Measurements from ENCODE around the gene LRSAM1.
A peak's percentile ranks its signal among the peaks of the same experiment; 100 is the strongest.

LRSAM1 gene

GRCh38 chr9:127450830-127451607 lies at the start of gene LRSAM1, which contains the start of gene RPL12:
Gene LRSAM1 (plus strand): TSS chr9:127451510. CDS start chr9:127454528, 3,018 bp downstream.
Gene RPL12 (minus strand): TSS chr9:127451406. CDS start chr9:127451317, 89 bp downstream.
- Histone ChIP-seq H3K4me1 (ENCODE audit: control insufficient read depth, insufficient read depth, low read length, unreplicated experiment) (peaks cover 22% of the 10 kb centered on the region), H3K27ac (ENCODE audit: low read depth, low read length) (peak within 1 kb of the TSS; percentile 66), H3K4me3 (ENCODE audit: low read depth, low read length) (peak within 1 kb of the TSS; percentile 93), H2AFZ (ENCODE audit: low read length, unreplicated experiment) (peak within 1 kb of the TSS; percentile 88), H3K79me2 (ENCODE audit: control insufficient read depth, insufficient read depth, low read length, unreplicated experiment) (peaks cover 50% of the 10 kb centered on the region), H3K27me3 (ENCODE audit: insufficient read depth, low read length) (no peaks in the 10 kb centered on the region), H3K36me3 (ENCODE audit: insufficient read depth, low read length) (peaks cover 50% of the 10 kb centered on the region)

DNA sequence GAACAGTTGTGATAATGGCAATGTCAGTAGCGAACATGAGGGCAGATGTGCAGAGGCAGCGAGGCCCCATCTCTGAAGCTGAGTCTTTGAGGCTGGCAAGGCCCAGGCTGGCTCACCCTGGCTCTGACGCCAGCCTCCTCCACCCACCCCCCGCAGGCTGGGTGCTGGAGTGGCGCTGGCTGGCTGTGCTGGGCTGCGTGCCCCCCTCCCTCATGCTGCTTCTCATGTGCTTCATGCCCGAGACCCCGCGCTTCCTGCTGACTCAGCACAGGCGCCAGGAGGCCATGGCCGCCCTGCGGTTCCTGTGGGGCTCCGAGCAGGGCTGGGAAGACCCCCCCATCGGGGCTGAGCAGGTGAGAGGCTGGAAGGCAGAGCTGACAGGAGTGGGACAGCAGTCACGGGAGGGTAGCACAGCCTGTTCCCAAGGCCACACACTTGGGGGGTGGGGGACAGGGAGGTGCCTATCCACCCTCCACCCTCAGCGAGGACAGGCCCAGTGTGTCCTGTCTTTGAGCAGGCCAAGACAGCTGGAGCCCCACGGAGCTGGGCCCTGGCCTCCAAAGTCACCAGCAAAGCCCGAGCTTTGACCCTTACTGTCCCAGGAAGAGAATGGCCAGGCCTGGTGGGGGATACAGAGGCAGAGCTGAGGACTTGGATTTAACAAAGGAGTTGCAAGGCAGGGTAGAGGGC lies 48.8 kb upstream of the LRSAM1 start:
- no peaks in the 10 kb centered on the region for H3K36me3 ChIP-seq (ENCODE audit: insufficient read depth, low read length)
- H2AFZ ChIP-seq (ENCODE audit: low read length, unreplicated experiment), result no peak overlapping the region
- no peaks in the 10 kb centered on the region for H3K4me1 ChIP-seq (ENCODE audit: control insufficient read depth, insufficient read depth, low read length, unreplicated experiment)
- H3K27me3 ChIP-seq (ENCODE audit: insufficient read depth, low read length), result no peaks in the 10 kb centered on the region
- no peaks in the 10 kb centered on the region for H3K79me2 ChIP-seq (ENCODE audit: control insufficient read depth, insufficient read depth, low read length, unreplicated experiment)
- no peak overlapping the region for H3K27ac ChIP-seq (ENCODE audit: low read depth, low read length)
- H3K4me3 ChIP-seq (ENCODE audit: low read depth, low read length), result no peak overlapping the region

DNA sequence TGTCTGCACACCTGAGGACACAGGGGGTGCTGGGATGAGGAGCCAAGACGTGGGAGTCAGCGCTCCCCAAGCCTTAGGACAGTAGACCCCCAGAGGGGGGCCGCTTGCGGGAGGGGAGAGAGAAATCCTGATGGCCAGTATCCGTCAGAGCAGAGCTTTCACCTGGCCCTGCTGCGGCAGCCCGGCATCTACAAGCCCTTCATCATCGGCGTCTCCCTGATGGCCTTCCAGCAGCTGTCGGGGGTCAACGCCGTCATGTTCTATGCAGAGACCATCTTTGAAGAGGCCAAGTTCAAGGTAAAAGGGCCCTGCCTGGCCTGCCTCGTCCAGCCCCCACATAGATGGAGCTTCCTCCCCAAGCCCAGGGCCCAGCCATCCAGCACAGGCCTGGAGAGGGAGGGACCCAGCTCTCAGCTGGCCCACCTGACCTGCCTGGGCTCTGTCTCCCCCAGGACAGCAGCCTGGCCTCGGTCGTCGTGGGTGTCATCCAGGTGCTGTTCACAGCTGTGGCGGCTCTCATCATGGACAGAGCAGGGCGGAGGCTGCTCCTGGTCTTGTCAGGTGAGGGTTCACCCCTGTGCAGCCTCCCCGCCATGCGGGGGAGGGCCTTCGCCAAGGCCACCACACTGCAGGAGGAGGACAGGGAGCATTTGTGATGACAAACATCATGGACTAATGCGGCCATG lies 47.7 kb upstream of the LRSAM1 start:
- H3K27ac ChIP-seq (ENCODE audit: low read depth, low read length), result no peak overlapping the region
- H3K36me3 ChIP-seq (ENCODE audit: insufficient read depth, low read length), result no peaks in the 10 kb centered on the region
- H2AFZ ChIP-seq (ENCODE audit: low read length, unreplicated experiment), result no peak overlapping the region
- H3K4me1 ChIP-seq (ENCODE audit: control insufficient read depth, insufficient read depth, low read length, unreplicated experiment), result no peaks in the 10 kb centered on the region
- H3K79me2 ChIP-seq (ENCODE audit: control insufficient read depth, insufficient read depth, low read length, unreplicated experiment), result no peaks in the 10 kb centered on the region
- no peaks in the 10 kb centered on the region for H3K27me3 ChIP-seq (ENCODE audit: insufficient read depth, low read length)
- H3K4me3 ChIP-seq (ENCODE audit: low read depth, low read length), result no peak overlapping the region

DNA sequence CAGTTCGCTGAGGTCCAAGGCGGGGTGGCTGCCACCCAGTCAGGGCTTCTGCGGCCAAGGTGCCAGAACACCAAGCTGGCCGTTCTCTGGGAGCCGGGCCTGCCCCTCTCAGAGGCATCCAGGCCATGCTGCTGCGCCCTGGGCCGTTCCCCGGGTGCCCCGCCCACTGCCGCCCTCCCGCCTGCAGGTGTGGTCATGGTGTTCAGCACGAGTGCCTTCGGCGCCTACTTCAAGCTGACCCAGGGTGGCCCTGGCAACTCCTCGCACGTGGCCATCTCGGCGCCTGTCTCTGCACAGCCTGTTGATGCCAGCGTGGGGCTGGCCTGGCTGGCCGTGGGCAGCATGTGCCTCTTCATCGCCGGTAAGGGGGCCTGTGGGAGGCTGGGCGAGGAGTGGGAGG lies 46.7 kb upstream of the LRSAM1 start:
- H3K27ac ChIP-seq (ENCODE audit: low read depth, low read length), result no peak overlapping the region
- H3K4me1 ChIP-seq (ENCODE audit: control insufficient read depth, insufficient read depth, low read length, unreplicated experiment), result no peaks in the 10 kb centered on the region
- no peaks in the 10 kb centered on the region for H3K36me3 ChIP-seq (ENCODE audit: insufficient read depth, low read length)
- no peak overlapping the region for H2AFZ ChIP-seq (ENCODE audit: low read length, unreplicated experiment)
- H3K79me2 ChIP-seq (ENCODE audit: control insufficient read depth, insufficient read depth, low read length, unreplicated experiment), result no peaks in the 10 kb centered on the region
- H3K27me3 ChIP-seq (ENCODE audit: insufficient read depth, low read length), result no peaks in the 10 kb centered on the region
- no peak overlapping the region for H3K4me3 ChIP-seq (ENCODE audit: low read depth, low read length)

DNA sequence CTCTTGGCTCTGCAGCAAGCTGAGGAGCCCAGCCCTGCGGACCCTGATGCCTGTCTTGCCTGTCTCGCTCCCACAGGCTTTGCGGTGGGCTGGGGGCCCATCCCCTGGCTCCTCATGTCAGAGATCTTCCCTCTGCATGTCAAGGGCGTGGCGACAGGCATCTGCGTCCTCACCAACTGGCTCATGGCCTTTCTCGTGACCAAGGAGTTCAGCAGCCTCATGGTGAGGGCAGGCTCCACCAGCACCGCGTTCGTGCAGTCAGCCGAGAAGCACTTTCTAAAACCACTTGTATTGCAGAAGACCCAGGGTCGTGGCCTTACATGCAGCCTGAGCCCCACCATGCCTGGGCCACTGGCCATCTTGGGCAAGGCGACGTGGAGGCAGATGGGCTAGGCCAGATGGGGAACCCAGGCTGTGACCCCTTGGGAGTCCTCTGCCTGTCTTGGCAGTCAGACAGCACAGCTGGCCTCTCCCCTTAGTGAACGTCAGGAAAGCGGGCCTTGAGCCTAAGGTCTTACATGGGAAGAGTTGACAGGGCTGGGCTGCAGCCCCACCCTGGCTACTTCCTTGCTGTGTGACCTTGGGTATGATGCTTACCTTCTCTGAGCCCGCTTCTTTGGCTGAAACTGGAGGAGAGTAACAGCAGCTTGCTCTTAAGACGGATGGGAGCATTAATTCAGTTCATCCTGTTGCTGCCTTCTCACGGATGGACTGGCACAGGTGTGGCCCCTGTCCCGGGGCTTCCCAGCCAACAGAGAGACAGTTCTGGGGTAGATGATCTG lies 45.8 kb upstream of the LRSAM1 start:
- Histone ChIP-seq H2AFZ (ENCODE audit: low read length, unreplicated experiment) (no peak overlapping the region), H3K36me3 (ENCODE audit: insufficient read depth, low read length) (no peaks in the 10 kb centered on the region), H3K79me2 (ENCODE audit: control insufficient read depth, insufficient read depth, low read length, unreplicated experiment) (no peaks in the 10 kb centered on the region), H3K27ac (ENCODE audit: low read depth, low read length) (no peak overlapping the region), H3K4me1 (ENCODE audit: control insufficient read depth, insufficient read depth, low read length, unreplicated experiment) (no peaks in the 10 kb centered on the region), H3K27me3 (ENCODE audit: insufficient read depth, low read length) (no peaks in the 10 kb centered on the region), H3K4me3 (ENCODE audit: low read depth, low read length) (no peak overlapping the region)

DNA sequence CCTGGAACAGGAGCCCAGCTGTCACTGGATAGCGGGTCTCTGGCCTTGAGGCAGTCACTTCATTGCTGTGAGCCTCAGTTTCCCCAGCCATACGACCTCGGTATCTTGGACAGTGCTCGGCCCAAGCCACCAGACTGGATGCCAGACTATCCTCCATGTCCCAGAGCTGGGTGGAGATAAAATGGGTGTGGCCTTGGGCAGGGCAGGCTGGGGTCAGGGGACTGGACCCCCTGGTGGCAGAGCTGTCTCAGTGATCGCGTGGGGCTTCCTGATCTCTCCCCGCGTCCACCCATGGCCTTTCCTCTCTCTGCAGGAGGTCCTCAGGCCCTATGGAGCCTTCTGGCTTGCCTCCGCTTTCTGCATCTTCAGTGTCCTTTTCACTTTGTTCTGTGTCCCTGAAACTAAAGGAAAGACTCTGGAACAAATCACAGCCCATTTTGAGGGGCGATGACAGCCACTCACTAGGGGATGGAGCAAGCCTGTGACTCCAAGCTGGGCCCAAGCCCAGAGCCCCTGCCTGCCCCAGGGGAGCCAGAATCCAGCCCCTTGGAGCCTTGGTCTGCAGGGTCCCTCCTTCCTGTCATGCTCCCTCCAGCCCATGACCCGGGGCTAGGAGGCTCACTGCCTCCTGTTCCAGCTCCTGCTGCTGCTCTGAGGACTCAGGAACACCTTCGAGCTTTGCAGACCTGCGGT lies 44.4 kb upstream of the LRSAM1 start:
- H3K4me1 ChIP-seq (ENCODE audit: control insufficient read depth, insufficient read depth, low read length, unreplicated experiment), result no peaks in the 10 kb centered on the region
- H2AFZ ChIP-seq (ENCODE audit: low read length, unreplicated experiment), result no peak overlapping the region
- no peaks in the 10 kb centered on the region for H3K27me3 ChIP-seq (ENCODE audit: insufficient read depth, low read length)
- no peak overlapping the region for H3K4me3 ChIP-seq (ENCODE audit: low read depth, low read length)
- H3K27ac ChIP-seq (ENCODE audit: low read depth, low read length), result no peak overlapping the region
- no peaks in the 10 kb centered on the region for H3K79me2 ChIP-seq (ENCODE audit: control insufficient read depth, insufficient read depth, low read length, unreplicated experiment)
- no peaks in the 10 kb centered on the region for H3K36me3 ChIP-seq (ENCODE audit: insufficient read depth, low read length)

DNA sequence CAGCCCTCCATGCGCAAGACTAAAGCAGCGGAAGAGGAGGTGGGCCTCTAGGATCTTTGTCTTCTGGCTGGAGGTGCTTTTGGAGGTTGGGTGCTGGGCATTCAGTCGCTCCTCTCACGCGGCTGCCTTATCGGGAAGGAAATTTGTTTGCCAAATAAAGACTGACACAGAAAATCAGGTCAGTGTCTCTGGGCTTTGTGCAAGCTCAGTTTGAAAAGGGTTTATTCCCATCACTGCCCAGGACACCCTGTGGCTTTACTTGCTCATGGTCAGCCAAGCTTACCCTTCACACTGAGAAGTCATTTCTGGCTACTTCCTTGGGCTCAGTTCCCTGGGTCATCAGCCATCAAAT lies 43.8 kb upstream of the LRSAM1 start:
- Histone ChIP-seq H3K4me3 (ENCODE audit: low read depth, low read length) (no peak overlapping the region), H3K4me1 (ENCODE audit: control insufficient read depth, insufficient read depth, low read length, unreplicated experiment) (no peaks in the 10 kb centered on the region), H2AFZ (ENCODE audit: low read length, unreplicated experiment) (no peak overlapping the region), H3K27me3 (ENCODE audit: insufficient read depth, low read length) (no peaks in the 10 kb centered on the region), H3K36me3 (ENCODE audit: insufficient read depth, low read length) (no peaks in the 10 kb centered on the region), H3K79me2 (ENCODE audit: control insufficient read depth, insufficient read depth, low read length, unreplicated experiment) (no peaks in the 10 kb centered on the region), H3K27ac (ENCODE audit: low read depth, low read length) (no peak overlapping the region)

DNA sequence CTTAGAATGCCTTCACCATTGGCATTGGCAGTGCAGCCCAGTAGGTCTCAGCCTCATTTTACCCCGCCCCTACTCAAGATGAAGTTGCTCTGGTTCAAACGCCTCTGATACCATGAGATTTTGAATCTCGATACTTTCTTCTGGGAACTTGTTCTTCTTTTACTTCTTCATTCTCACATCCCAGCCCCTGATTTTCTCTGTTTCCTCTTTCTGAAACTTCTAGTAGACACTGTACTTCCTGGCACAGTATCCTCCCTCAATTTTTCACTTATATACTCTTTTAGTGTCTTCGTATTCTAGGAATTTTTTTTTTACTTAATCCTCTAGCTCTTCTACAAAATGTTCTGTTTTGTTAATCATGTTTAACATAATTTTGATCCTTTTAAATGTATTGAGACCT lies 40.2 kb upstream of the LRSAM1 start:
- no peaks in the 10 kb centered on the region for H3K27me3 ChIP-seq (ENCODE audit: insufficient read depth, low read length)
- H3K4me3 ChIP-seq (ENCODE audit: low read depth, low read length), result no peak overlapping the region
- H2AFZ ChIP-seq (ENCODE audit: low read length, unreplicated experiment), result no peak overlapping the region
- H3K27ac ChIP-seq (ENCODE audit: low read depth, low read length), result no peak overlapping the region
- no peaks in the 10 kb centered on the region for H3K79me2 ChIP-seq (ENCODE audit: control insufficient read depth, insufficient read depth, low read length, unreplicated experiment)
- H3K36me3 ChIP-seq (ENCODE audit: insufficient read depth, low read length), result no peaks in the 10 kb centered on the region
- no peaks in the 10 kb centered on the region for H3K4me1 ChIP-seq (ENCODE audit: control insufficient read depth, insufficient read depth, low read length, unreplicated experiment)

DNA sequence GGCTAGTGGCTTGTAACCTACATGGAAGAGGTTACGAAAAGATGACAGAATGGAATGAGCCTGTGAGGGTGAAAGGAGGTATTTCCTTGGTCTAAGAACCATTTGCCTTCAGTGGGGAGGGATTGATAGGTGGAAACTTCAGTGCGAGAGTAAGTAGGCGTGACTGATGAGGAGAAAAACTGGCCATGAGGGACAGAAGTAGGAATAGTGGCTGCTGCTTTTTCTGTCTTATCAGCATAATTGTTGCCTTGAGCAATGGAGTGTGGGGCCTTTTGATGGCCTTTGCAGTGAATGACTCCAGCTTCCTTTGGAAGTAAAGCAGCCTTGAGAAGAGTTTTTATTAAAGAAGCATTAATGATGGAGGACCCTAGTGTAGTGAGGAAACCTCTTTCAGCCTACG lies 36.2 kb upstream of the LRSAM1 start:
- no peaks in the 10 kb centered on the region for H3K36me3 ChIP-seq (ENCODE audit: insufficient read depth, low read length)
- H3K27me3 ChIP-seq (ENCODE audit: insufficient read depth, low read length), result no peaks in the 10 kb centered on the region
- H3K79me2 ChIP-seq (ENCODE audit: control insufficient read depth, insufficient read depth, low read length, unreplicated experiment), result no peaks in the 10 kb centered on the region
- H3K27ac ChIP-seq (ENCODE audit: low read depth, low read length), result no peak overlapping the region
- no peak overlapping the region for H2AFZ ChIP-seq (ENCODE audit: low read length, unreplicated experiment)
- no peaks in the 10 kb centered on the region for H3K4me1 ChIP-seq (ENCODE audit: control insufficient read depth, insufficient read depth, low read length, unreplicated experiment)
- H3K4me3 ChIP-seq (ENCODE audit: low read depth, low read length), result no peak overlapping the region

DNA sequence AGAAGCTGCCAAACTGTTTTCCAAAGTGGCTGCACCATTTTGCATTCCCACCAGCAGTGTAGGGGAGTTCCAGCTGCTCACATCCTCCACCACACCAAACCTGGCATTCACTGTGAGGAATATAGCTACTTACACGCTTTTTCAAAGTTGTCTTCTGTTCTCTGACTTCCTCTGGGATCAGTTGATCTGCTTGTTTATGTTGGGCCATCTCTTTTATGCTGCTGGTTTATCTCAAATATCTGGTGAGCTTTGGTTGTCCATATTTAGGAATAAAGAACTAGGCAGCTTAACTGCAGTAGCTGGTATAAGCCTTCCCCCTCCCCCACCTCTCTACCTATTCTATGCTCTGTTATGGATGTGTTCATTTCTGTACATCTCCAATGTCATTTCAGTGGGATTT lies 35.7 kb upstream of the LRSAM1 start:
- Histone ChIP-seq H3K27ac (ENCODE audit: low read depth, low read length) (no peak overlapping the region), H3K4me3 (ENCODE audit: low read depth, low read length) (no peak overlapping the region), H3K4me1 (ENCODE audit: control insufficient read depth, insufficient read depth, low read length, unreplicated experiment) (no peaks in the 10 kb centered on the region), H2AFZ (ENCODE audit: low read length, unreplicated experiment) (no peak overlapping the region), H3K27me3 (ENCODE audit: insufficient read depth, low read length) (no peaks in the 10 kb centered on the region), H3K36me3 (ENCODE audit: insufficient read depth, low read length) (no peaks in the 10 kb centered on the region), H3K79me2 (ENCODE audit: control insufficient read depth, insufficient read depth, low read length, unreplicated experiment) (no peaks in the 10 kb centered on the region)
